GM23338 (cell line): Measurements from ENCODE around the gene FSIP2.

Source experiments
- ETS1 ChIP-seq: IDR thresholded peaks from 2 replicates; pipeline ENCODE4 v1.6.1; 2016; ENCODE audit warnings: antibody characterized with exemption
- EZH2 ChIP-seq: fragments of 200-600 bp; sonication (generic); IDR thresholded peaks from one replicate; pipeline ENCODE4 v1.8.0; 2017; ENCODE audit warnings: antibody characterized with exemption, mild to moderate bottlenecking, low read depth; ENCODE audit not compliant: unreplicated experiment
- EZH2phosphoT487 ChIP-seq: fragments of 200-600 bp; sonication (generic); IDR thresholded peaks from one replicate; pipeline ENCODE4 v1.8.1; 2018; ENCODE audit warnings: antibody characterized with exemption; ENCODE audit not compliant: unreplicated experiment
- POLR2AphosphoS5 ChIP-seq: IDR thresholded peaks from 2 replicates; pipeline ENCODE4 v1.6.1; 2016; ENCODE audit warnings: antibody characterized with exemption, low read depth
- REST ChIP-seq: IDR thresholded peaks from one replicate; pipeline ENCODE4 v1.6.1; 2018; ENCODE audit warnings: antibody characterized with exemption; ENCODE audit not compliant: unreplicated experiment
- ZNF114 ChIP-seq: fragments of 250-450 bp; sonication (Bioruptor Pico); IDR thresholded peaks from 2 replicates; pipeline ENCODE4 v1.5.0; 2020; ENCODE audit warnings: mild to moderate bottlenecking, moderate library complexity
- ZNF331 ChIP-seq: fragments of 250-450 bp; sonication (Bioruptor Pico); IDR thresholded peaks from 2 replicates; pipeline ENCODE4 v1.5.0; 2020; ENCODE audit warnings: low read depth, mild to moderate bottlenecking, moderate library complexity
- TF ChIP-seq, protein P1 (sequence below), 2 experiments: fragments of 200-600 bp in 1 of 2; sonication (generic) in 1 of 2; conservative IDR thresholded peaks; 2 replicates each; pipeline versions ENCODE4 v1.5.1 to v1.6.1; 2016 to 2017; ENCODE audit warnings: antibody characterized with exemption in 2 of 2, low read depth in 2 of 2, mild to moderate bottlenecking in 2 of 2, moderate library complexity in 1 of 2

- TF ChIP-seq POLR2AphosphoS5 (no peak), EZH2 (no peak), REST (no peak), ZNF114 (CRISPR knock-in tag) (no peak), EZH2phosphoT487 (no peak), ETS1 (no peak), ZNF331 (no peak)
- TF ChIP-seq, protein P1, sequence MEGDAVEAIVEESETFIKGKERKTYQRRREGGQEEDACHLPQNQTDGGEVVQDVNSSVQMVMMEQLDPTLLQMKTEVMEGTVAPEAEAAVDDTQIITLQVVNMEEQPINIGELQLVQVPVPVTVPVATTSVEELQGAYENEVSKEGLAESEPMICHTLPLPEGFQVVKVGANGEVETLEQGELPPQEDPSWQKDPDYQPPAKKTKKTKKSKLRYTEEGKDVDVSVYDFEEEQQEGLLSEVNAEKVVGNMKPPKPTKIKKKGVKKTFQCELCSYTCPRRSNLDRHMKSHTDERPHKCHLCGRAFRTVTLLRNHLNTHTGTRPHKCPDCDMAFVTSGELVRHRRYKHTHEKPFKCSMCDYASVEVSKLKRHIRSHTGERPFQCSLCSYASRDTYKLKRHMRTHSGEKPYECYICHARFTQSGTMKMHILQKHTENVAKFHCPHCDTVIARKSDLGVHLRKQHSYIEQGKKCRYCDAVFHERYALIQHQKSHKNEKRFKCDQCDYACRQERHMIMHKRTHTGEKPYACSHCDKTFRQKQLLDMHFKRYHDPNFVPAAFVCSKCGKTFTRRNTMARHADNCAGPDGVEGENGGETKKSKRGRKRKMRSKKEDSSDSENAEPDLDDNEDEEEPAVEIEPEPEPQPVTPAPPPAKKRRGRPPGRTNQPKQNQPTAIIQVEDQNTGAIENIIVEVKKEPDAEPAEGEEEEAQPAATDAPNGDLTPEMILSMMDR (conservative IDR thresholded peaks at IDR 0.05; ENCODE audit: low read depth in 2 of 2): no peak
These were observed 64.3 kb downstream of the FSIP2 start for GRCh38 chr2:185802926-185803325.
